BJ (cell line): ENCODE measurements around the gene RXFP1. TPM values are rescaled to one million over a fixed set of nuclear protein-coding genes. Genes with fewer than 3 reads are reported as not detected.
A peak's percentile ranks its signal among the peaks of the same experiment; 100 is the strongest.

Experiments used
- CTCF ChIA-PET: fragments of 350-600 bp; formaldehyde crosslinking; extraction: SDS; loops from one replicate; lab custom pipeline; 2021; ENCODE audit warnings: antibody characterized with exemption, inconsistent platforms; lab: Yijun Ruan, JAX
- POLR2A ChIA-PET: fragments of 300-600 bp; sonication (Branson Sonifier 250); formaldehyde crosslinking; extraction: SDS; loops from one replicate; lab custom pipeline; 2021; ENCODE audit warnings: antibody characterized with exemption; lab: Charles Lee
- DNase-seq: peaks from one replicate; pipeline ENCODE4 v3.0.0-alpha.2; 2011; ENCODE audit warnings: low read depth
- H3K27me3 ChIP-seq: 2 replicates; pipeline ENCODE4 v1.6.0; 2011; ENCODE audit warnings: low read length; ENCODE audit not compliant: control insufficient read depth, insufficient read depth
- H3K36me3 ChIP-seq: 2 replicates; pipeline ENCODE4 v1.5.1; 2011; ENCODE audit warnings: low read length; ENCODE audit not compliant: control insufficient read depth, insufficient read depth
- H3K4me3 ChIP-seq: 2 replicates; pipeline ENCODE4 v1.5.1; 2011; ENCODE audit warnings: low read depth, mild to moderate bottlenecking, control low read depth, low read length
- polyA plus RNA-seq: library from polyadenylated mRNA; depleted of rRNA; stranded (reverse); fragments of >200 nt; gene quantifications from 2 replicates; pipeline ENCODE4 v1.2.3, GENCODE V29; 2011
- TF ChIP-seq, protein P1 (sequence below): IDR thresholded peaks from 2 replicates; pipeline ENCODE4 v1.5.1; 2011; ENCODE audit warnings: low read depth, mild to moderate bottlenecking, control low read depth, inconsistent platforms, low read length, moderate library complexity; ENCODE audit not compliant: insufficient read depth

RXFP1 gene
- polyA plus RNA-seq, 1 experiment: 0.17 TPM

DNA sequence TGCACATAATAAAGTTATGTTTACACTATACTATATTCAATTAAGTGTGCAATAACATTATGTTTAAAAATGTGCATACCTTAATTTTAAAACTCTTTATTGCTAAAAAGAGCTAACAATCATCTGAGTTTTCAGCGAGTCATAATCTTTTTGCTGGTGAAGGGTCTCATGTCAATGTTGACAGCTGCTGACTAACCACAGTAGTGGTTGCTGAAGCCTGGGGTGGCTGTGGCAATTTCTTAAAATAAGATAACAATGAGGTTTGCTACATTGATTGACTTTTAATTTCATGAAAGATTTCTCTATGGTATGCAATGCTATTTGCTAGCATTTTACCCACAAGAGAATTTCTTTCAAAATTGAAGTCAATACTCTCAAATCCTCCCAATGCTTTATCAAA lies 91.4 kb downstream of the RXFP1 start:
- Histone ChIP-seq H3K4me3 (no peak overlapping the region), H3K27me3 (no peaks in the 10 kb centered on the region), H3K36me3 (no peaks in the 10 kb centered on the region)
- ChIA-PET CTCF (no interaction called here), POLR2A (no interaction called here)
- TF ChIP-seq, protein P1, sequence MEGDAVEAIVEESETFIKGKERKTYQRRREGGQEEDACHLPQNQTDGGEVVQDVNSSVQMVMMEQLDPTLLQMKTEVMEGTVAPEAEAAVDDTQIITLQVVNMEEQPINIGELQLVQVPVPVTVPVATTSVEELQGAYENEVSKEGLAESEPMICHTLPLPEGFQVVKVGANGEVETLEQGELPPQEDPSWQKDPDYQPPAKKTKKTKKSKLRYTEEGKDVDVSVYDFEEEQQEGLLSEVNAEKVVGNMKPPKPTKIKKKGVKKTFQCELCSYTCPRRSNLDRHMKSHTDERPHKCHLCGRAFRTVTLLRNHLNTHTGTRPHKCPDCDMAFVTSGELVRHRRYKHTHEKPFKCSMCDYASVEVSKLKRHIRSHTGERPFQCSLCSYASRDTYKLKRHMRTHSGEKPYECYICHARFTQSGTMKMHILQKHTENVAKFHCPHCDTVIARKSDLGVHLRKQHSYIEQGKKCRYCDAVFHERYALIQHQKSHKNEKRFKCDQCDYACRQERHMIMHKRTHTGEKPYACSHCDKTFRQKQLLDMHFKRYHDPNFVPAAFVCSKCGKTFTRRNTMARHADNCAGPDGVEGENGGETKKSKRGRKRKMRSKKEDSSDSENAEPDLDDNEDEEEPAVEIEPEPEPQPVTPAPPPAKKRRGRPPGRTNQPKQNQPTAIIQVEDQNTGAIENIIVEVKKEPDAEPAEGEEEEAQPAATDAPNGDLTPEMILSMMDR: no peak
- DNase-seq: no peak

DNA sequence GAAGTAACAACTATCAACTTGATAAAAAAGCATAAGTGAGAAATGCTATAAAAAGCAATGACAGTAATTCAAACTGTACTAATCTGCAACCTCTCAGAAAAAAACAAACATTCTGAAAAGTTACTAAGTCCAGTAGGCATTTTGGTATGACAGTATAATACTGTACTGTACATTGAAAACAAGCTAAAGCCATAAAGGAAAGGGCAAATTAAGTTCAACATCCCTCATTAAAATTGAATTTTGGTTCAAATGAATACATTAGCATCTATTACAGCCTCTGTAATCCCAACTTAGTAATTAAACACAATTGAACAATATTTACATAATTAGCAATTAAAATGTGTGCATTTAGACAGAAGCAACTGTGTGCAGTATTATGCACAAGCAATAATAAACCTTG lies 96.3 kb downstream of the RXFP1 start:
- ChIA-PET POLR2A (no interaction called here), CTCF (interaction anchor here (4.8 kb wide), 1 partner anchor 363 kb away, joined by 29 read pairs; no protein-coding TSS in a partner anchor)
- DNase-seq: no peak
- H3K4me3 ChIP-seq: no peak overlapping the region
- H3K27me3 ChIP-seq: no peaks in the 10 kb centered on the region
- no peaks in the 10 kb centered on the region for H3K36me3 ChIP-seq
- TF ChIP-seq, protein P1: no peak

DNA sequence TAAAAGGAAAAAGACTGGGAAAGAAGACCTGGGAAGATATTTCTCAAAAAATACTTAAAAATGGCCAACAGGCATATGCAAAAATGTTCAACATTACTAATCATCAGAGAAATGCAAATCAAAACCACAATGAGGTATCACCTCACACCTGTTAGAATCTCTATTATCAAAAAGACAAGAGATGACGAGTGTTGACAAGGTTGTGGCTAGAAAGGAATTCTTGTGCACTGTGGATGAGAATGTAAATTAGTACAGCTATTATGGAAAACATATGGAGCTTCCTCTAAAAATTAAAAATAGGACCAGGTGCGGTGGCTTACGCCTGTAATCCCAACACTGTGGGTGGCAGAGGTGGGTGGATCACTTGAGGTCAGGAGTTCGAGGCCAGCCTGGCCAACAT lies 100.0 kb downstream of the RXFP1 start:
- no peak overlapping the region for H3K4me3 ChIP-seq
- ChIA-PET CTCF (interaction anchor here (1.1 to 4.8 kb wide), 3 partner anchors 211 to 366 kb away, joined by 3 to 29 read pairs (median 6); no protein-coding TSS in a partner anchor), POLR2A (no interaction called here)
- TF ChIP-seq, protein P1: no peak
- no peaks in the 10 kb centered on the region for H3K27me3 ChIP-seq
- H3K36me3 ChIP-seq: no peaks in the 10 kb centered on the region
- no peak for DNase-seq

DNA sequence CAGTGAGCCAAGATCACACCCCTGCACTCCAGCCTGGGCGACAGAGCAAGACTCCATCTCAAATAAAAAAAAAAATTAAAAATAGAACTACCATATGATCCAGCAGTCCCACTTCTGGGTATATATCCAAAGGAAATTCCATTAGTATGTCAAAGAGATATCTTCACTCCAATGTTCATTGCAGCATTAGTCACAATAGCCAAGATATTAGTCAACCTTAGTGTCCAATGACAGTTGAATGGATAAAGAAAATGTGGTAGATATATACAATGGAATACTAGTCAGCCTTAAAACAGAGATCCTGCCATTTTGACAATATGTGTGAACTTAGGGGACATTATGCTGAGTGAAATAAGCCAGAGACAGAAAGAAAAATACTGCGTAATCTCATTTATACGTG lies 100.6 kb downstream of the RXFP1 start:
- ChIA-PET CTCF (interaction anchor here (1.1 to 4.8 kb wide), 3 partner anchors 212 to 367 kb away, joined by 3 to 29 read pairs (median 6); no protein-coding TSS in a partner anchor), POLR2A (no interaction called here)
- H3K27me3 ChIP-seq: no peaks in the 10 kb centered on the region
- H3K36me3 ChIP-seq: no peaks in the 10 kb centered on the region
- H3K4me3 ChIP-seq: no peak overlapping the region
- TF ChIP-seq, protein P1: no peak
- no peak for DNase-seq

DNA sequence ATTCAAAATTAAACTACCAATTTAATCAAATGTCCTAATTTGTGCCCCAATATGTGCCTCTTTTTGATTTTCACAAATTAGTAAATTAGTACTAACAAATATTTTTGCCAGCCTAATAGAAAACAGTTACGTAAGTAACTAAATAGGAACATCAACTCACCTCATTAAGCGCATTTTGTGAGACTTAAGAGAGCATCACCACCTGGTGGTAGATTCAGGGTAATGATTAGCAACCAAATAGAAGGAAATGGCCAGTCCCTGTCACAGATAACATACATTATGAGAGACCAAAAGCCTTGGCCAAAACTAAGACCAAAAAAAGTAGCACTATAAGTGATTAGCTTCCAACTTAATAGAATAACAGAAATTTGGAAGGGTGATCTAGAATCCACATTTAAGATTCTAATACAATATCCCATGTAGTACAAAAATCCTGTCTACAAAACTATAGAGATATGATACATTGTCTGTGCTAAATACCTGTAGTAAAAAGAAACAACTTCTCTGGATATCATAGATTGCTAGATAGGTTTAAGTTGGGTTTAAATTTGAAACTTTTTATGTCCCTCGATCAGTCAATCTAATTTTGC lies 103.3 kb downstream of the RXFP1 start:
- no peak overlapping the region for H3K4me3 ChIP-seq
- H3K36me3 ChIP-seq: no peaks in the 10 kb centered on the region
- no peak for DNase-seq
- no peaks in the 10 kb centered on the region for H3K27me3 ChIP-seq
- POLR2A ChIA-PET: no interaction called here
- CTCF ChIA-PET: interaction anchor here (0.6 to 4.8 kb wide), 14 partner anchors 11 to 431 kb away, joined by 3 to 27 read pairs (median 5); no protein-coding TSS in a partner anchor
- TF ChIP-seq, protein P1: peak; percentile 77
